DOHH2 (cell line): ENCODE data around the gene BMP8B.

Experiments
- H3F3A ChIP-seq: fragments of 200-600 bp; sonication (generic), shearing (Covaris generic); 2 replicates; pipeline ENCODE4 v1.6.0; 2016; ENCODE audit warnings: antibody characterized with exemption, mild to moderate bottlenecking; ENCODE audit not compliant: control insufficient read depth, insufficient read depth
- H3K27ac ChIP-seq: fragments of 200-600 bp; sonication (generic); 2 replicates; pipeline ENCODE4 v1.5.1; 2014; ENCODE audit warnings: low read depth, mild to moderate bottlenecking, low read length, moderate library complexity
- H3K27me3 ChIP-seq: fragments of 200-600 bp; sonication (generic); 2 replicates; pipeline ENCODE4 v1.6.1; 2014; ENCODE audit warnings: mild to moderate bottlenecking, low read length, mixed read lengths; ENCODE audit not compliant: control insufficient read depth
- H3K36me3 ChIP-seq: fragments of 200-600 bp; sonication (generic); 2 replicates; pipeline ENCODE4 v1.6.1; 2014; ENCODE audit warnings: mild to moderate bottlenecking, low read length, moderate library complexity, mixed read lengths; ENCODE audit not compliant: control insufficient read depth
- H3K4me1 ChIP-seq: fragments of 200-600 bp; sonication (generic); 2 replicates; pipeline ENCODE4 v1.6.1; 2014; ENCODE audit warnings: mild to moderate bottlenecking, low read length, mixed read lengths; ENCODE audit not compliant: control insufficient read depth
- H3K4me2 ChIP-seq: fragments of 200-600 bp; sonication (generic); 2 replicates; pipeline ENCODE4 v1.6.0; 2014; ENCODE audit warnings: mild to moderate bottlenecking, low read length, moderate library complexity
- H3K4me3 ChIP-seq: fragments of 200-600 bp; sonication (generic); 2 replicates; pipeline ENCODE4 v1.5.1; 2014; ENCODE audit warnings: mild to moderate bottlenecking, low read length, mixed read lengths
- H3K79me2 ChIP-seq: fragments of 200-600 bp; sonication (generic); 2 replicates; pipeline ENCODE4 v1.6.1; 2014; ENCODE audit warnings: mild to moderate bottlenecking, low read length, mixed read lengths; ENCODE audit not compliant: control insufficient read depth
- H3K9me2 ChIP-seq: fragments of 200-600 bp; sonication (generic); replicated peaks from 2 replicates; pipeline ENCODE4 v1.6.1; 2014; ENCODE audit warnings: mild to moderate bottlenecking, low read length, mixed read lengths; ENCODE audit not compliant: control insufficient read depth
- H3K9me3 ChIP-seq: fragments of 200-600 bp; sonication (generic); 2 replicates; pipeline ENCODE4 v1.6.1; 2014; ENCODE audit warnings: antibody characterized with exemption, low read length, mixed read lengths; ENCODE audit not compliant: control insufficient read depth, insufficient read depth
- H4K20me1 ChIP-seq: fragments of 200-600 bp; sonication (generic); 2 replicates; pipeline ENCODE4 v1.6.0; 2014; ENCODE audit warnings: low read depth, mild to moderate bottlenecking, antibody characterized with exemption, low read length, moderate library complexity; ENCODE audit not compliant: control insufficient read depth, insufficient read depth
- EZH2phosphoT487 ChIP-seq: fragments of 200-600 bp; sonication (generic); IDR thresholded peaks from 2 replicates; pipeline ENCODE4 v1.6.1; 2017; ENCODE audit warnings: borderline replicate concordance, mild to moderate bottlenecking, antibody characterized with exemption, low read length, moderate library complexity, mixed read lengths
- TF ChIP-seq, protein P1 (sequence below): fragments of 200-600 bp; sonication (generic); IDR thresholded peaks from one replicate; pipeline ENCODE4 v1.5.1; 2014; ENCODE audit warnings: antibody characterized with exemption, mild to moderate bottlenecking, low read depth, low read length; ENCODE audit not compliant: poor library complexity, severe bottlenecking

The BMP8B gene

GRCh38 chr1:39762550-39763540 lies 25.8 kb downstream of the BMP8B start:
- Histone ChIP-seq H3K79me2 (no peaks in the 10 kb centered on the region), H3K9me3 (no peaks in the 10 kb centered on the region), H4K20me1 (no peaks in the 10 kb centered on the region), H3K4me1 (no peaks in the 10 kb centered on the region), H3K36me3 (peaks cover 2% of the 10 kb centered on the region; the same call in 1 of the 2 replicates), H3K27me3 (no peaks in the 10 kb centered on the region), H3K4me3 (no peak overlapping the region), H3K9me2 (no peaks in the 10 kb centered on the region), H3K4me2 (no peak overlapping the region), H3F3A (no peaks in the 10 kb centered on the region), H3K27ac (no peak overlapping the region)
- no peak for TF ChIP-seq EZH2phosphoT487
- TF ChIP-seq, protein P1, sequence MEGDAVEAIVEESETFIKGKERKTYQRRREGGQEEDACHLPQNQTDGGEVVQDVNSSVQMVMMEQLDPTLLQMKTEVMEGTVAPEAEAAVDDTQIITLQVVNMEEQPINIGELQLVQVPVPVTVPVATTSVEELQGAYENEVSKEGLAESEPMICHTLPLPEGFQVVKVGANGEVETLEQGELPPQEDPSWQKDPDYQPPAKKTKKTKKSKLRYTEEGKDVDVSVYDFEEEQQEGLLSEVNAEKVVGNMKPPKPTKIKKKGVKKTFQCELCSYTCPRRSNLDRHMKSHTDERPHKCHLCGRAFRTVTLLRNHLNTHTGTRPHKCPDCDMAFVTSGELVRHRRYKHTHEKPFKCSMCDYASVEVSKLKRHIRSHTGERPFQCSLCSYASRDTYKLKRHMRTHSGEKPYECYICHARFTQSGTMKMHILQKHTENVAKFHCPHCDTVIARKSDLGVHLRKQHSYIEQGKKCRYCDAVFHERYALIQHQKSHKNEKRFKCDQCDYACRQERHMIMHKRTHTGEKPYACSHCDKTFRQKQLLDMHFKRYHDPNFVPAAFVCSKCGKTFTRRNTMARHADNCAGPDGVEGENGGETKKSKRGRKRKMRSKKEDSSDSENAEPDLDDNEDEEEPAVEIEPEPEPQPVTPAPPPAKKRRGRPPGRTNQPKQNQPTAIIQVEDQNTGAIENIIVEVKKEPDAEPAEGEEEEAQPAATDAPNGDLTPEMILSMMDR = no peak

- Histone ChIP-seq H3K79me2 (no peaks in the 10 kb centered on the region), H3K4me3 (no peak overlapping the region), H3K27ac (no peak overlapping the region), H4K20me1 (no peaks in the 10 kb centered on the region), H3K36me3 (peaks cover 8% of the 10 kb centered on the region), H3K4me2 (no peak overlapping the region), H3K9me2 (no peaks in the 10 kb centered on the region), H3F3A (no peaks in the 10 kb centered on the region), H3K4me1 (no peaks in the 10 kb centered on the region), H3K9me3 (no peaks in the 10 kb centered on the region), H3K27me3 (no peaks in the 10 kb centered on the region)
- no peak for TF ChIP-seq EZH2phosphoT487
- TF ChIP-seq, protein P1 = no peak
These were observed 27.0 kb downstream of the BMP8B start for GRCh38 chr1:39761557-39762260.

- no peaks in the 10 kb centered on the region for H3F3A ChIP-seq
- H3K27ac ChIP-seq = no peak overlapping the region
- no peaks in the 10 kb centered on the region for H3K27me3 ChIP-seq
- peaks cover 8% of the 10 kb centered on the region for H3K36me3 ChIP-seq
- H4K20me1 ChIP-seq = no peaks in the 10 kb centered on the region
- TF ChIP-seq, protein P1 = no peak
- TF ChIP-seq EZH2phosphoT487 = no peak
- H3K4me2 ChIP-seq = no peak overlapping the region
- H3K9me3 ChIP-seq = no peaks in the 10 kb centered on the region
- no peaks in the 10 kb centered on the region for H3K79me2 ChIP-seq
- no peaks in the 10 kb centered on the region for H3K4me1 ChIP-seq
- no peak overlapping the region for H3K4me3 ChIP-seq
- H3K9me2 ChIP-seq = no peaks in the 10 kb centered on the region
These were observed 27.6 kb downstream of the BMP8B start for GRCh38 chr1:39761016-39761415.
